LoVo (cell line): ENCODE measurements around the gene KLLN.
"Not testable (repeated sequence)": the region's sequence is repeated elsewhere in the genome, so short reads cannot be mapped to it uniquely, and the experiment has no call there.

Source experiments
- DNase-seq: peaks from one replicate; pipeline ENCODE4 v3.0.0-alpha.2; 2016; ENCODE audit warnings: low spot score

KLLN gene

DNA sequence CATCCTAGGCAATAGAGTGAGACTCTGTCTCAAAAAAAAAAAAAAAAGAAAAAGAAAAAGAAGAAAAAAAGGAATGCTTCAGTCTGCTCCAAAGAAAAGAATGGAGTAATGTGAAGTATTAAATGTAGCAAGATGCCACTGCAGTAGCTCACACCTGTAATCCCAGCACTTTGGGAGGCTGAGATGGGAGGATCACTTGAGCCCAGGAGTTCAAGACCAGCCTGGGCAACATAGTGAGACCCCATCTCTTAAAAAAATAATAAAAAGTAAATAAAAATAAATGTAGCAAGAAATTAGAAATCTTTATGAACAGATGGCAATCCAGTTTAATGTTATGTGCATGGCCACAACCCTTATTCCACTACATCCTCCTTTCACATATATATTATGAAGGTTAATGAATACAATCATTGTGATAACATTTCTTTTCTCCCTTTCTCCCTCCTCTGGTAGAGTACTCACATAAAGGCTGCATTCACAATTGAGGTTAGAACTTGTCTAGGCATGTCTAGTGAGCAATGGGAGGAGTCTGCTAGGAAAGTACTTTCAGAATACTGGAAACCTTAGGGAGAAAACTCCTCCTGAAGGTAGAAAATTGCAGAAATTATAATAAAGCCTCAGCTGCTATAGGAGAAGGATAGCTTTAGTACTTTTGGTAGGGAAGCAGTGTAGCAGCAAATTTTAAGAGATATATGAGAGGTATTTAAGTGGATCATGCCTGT, 20.4 kb downstream of the KLLN start:
- DNase-seq = peak; percentile 85

GRCh38 chr10:87842220-87842641, 21.1 kb downstream of the KLLN start:
- peak; percentile 93 for DNase-seq

DNA sequence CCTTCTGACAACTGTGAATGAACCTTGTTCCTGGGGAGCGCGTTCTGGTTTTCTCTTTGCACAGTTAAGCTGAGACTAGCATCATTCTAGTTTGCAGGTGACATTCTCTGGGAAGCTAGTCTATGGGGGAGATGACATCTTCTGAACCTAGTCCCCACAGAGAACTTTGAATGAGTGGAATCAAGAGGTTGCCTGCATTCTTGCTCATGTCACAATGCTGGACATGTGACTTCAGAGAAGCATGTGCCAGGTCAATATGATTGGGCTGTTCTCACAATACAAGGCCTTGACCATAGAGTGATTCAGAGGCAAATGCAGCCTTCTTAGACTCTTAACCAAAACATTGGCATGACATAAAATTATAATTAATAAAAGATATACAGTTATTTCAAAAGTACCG, 22.1 kb downstream of the KLLN start:
- peak; percentile 9 for DNase-seq

GRCh38 chr10:87838650-87839049, 24.7 kb downstream of the KLLN start:
- no peak for DNase-seq

- DNase-seq = no peak
Observed at GRCh38 chr10:87837445-87837844, 25.9 kb downstream of the KLLN start.

GRCh38 chr10:87836098-87836497, 27.2 kb downstream of the KLLN start:
- DNase-seq = no peak

DNA sequence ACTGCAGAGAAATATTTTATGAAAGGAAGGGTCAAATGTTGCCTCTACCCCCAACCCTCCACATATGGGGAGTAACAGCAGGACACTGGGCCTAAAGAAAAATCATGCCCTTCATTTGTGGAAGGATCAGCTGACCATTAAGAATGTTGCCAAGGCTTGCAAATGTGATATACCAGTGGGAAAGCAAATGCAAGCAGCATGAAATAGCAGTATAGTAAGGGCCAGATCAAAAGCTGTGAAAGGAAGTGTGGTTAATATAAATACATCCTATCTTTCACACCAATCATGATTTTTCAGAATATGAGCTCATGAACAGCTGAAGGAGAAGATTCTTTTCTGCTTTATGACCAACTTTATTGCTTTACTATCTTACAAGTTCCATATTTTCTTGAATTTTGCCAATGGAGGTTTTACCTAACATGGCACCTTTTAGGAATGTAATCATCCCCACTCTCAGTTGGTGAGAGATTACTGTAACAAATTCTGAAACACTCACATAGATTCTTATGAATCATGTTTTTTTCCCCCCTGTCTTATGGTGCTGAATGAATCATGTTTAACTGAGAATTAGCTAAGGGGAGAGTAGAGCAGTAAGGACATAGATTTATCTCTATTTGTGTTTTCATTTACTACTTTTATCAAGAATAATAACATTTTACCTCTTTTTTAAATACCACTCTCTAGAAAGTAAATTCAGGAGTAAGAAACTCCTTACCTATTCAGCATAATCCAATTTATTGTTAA, 33.2 kb downstream of the KLLN start:
- DNase-seq = no peak

GRCh38 chr10:87829051-87829450, 34.3 kb downstream of the KLLN start:
- not testable (repeated sequence) for DNase-seq

DNA sequence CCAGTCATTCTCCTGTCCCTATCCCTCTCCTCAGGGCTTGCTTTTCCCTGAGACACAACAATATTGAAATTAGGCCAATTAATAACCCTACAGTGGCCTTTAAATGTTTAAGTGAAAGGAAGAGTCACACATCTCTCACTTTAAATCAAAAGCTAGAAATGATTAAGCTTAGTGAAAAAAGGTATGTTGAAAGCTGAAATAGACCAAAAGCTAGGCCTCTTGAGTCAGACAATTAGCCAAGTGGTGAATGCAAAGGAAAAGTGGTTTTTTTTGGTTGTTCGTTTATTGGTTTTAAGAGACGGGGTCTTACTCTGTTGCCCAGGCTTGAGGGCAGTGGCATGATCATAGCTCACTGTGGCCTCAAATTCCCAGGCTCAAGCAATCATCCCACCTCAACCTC, 35.7 kb downstream of the KLLN start:
- DNase-seq = no peak

GRCh38 chr10:87826653-87827052, 36.7 kb downstream of the KLLN start:
- DNase-seq = no peak

GRCh38 chr10:87819289-87819585, 44.1 kb downstream of the KLLN start:
- DNase-seq = no peak

- DNase-seq = peak; percentile 47
Observed at GRCh38 chr10:87818505-87819288, 44.6 kb downstream of the KLLN start.

- DNase-seq = peak; percentile 91
Observed at GRCh38 chr10:87817609-87818504, 45.5 kb downstream of the KLLN start, which contains the start of gene ATAD1. Gene ATAD1, minus strand, starts transcription at chr10:87818226. Its CDS starts 3,627 bp downstream, at chr10:87814599.

GRCh38 chr10:87816898-87817608, 46.3 kb downstream of the KLLN start:
- peak; percentile 18 for DNase-seq

DNA sequence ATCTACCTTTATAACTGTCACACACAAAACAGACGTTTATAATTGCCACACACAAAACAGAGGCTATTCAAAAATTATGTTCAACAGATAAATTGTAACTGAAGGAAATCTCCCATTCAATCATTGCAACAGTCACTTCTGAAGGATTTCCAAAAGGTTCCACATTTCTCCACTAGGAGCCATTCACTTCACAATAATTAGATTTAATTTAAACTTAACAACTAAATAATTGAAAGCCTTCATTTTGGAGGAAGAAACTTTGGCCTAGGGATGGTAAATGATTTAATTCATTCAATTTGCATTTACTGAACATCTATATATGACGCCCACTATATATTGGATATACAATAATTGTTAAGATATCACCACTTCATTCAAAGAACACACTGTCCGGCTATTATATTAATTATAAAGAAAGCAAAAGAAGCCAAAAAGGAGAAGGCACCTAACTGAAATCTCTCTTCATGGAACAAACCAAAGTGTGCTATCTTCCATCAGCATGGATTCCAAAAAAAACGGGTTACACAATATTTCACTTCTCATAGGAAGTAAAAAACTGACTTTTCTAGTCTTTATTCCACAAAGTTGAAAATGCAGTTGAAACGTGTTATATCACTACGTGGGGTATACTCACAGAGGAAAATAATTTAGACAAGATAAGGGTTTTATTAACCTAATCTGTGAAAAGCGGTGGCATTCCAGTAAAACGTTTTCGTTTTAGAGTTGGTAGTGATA, 47.0 kb downstream of the KLLN start:
- no peak for DNase-seq
